Sigmoid colon (tissue), 7 donors: ENCODE results near the gene CD200. TPM values are rescaled to one million over a fixed set of nuclear protein-coding genes. Genes with fewer than 3 reads are reported as not detected.

ENCODE experiments used
- DNase-seq: peaks from one replicate; pipeline ENCODE4 v3.0.0-alpha.2; 2019
- H3K27ac ChIP-seq, 4 donors: fragments of 200-600 bp; sonication (generic); one replicate each; pipeline ENCODE4 v1.5.1; 2016 to 2019; ENCODE audit warnings: mild to moderate bottlenecking in 1 of 4
- H3K27me3 ChIP-seq, 3 donors: fragments of 200-600 bp; sonication (generic); one replicate each; pipeline ENCODE4 v1.5.1; 2019; ENCODE audit warnings: mild to moderate bottlenecking in 1 of 3
- H3K36me3 ChIP-seq, 4 donors: fragments of 200-600 bp; sonication (generic); one replicate each; pipeline ENCODE4 v1.5.1; 2016 to 2019
- H3K4me1 ChIP-seq, 4 donors: fragments of 200-600 bp; sonication (generic); one replicate each; pipeline ENCODE4 v1.5.1; 2017 to 2019
- H3K4me3 ChIP-seq, 4 donors: fragments of 200-600 bp; sonication (generic); one replicate each; pipeline ENCODE4 v1.5.1; 2017 to 2019; ENCODE audit warnings: mild to moderate bottlenecking in 2 of 4, moderate library complexity in 1 of 4
- H3K9me3 ChIP-seq, 4 donors: fragments of 200-600 bp in 3 of 4; sonication (generic) in 3 of 4; one replicate each; pipeline versions ENCODE4 v1.5.1 to v1.6.1; 2013 to 2019
- EP300 ChIP-seq, 4 donors: sonication (generic); formaldehyde crosslinking; IDR thresholded peaks; one replicate each; pipeline ENCODE4 v1.6.1; 2017; ENCODE audit warnings: antibody characterized with exemption in 4 of 4
- POLR2A ChIP-seq, 2 donors: fragments of 450-650 bp; IDR thresholded peaks; one replicate each; pipeline ENCODE4 v1.6.1; 2016; ENCODE audit warnings: antibody characterized with exemption in 2 of 2, mild to moderate bottlenecking in 2 of 2, moderate library complexity in 2 of 2
- POLR2AphosphoS5 ChIP-seq, 4 donors: sonication (generic); formaldehyde crosslinking; IDR thresholded peaks; one replicate each; pipeline ENCODE4 v1.6.1; 2017; ENCODE audit warnings: antibody characterized with exemption in 4 of 4
- WGBS, 2 donors: extraction: QIAGEN DNeasy Blood & Tissue Kit; methylation state at CpG; one replicate each; pipeline ENCODE4 v1.1.7; 2013; 5-methylcytosine and 5-hydroxymethylcytosine counted together
- intact Hi-C: fragments of 100-400 bp; cut with DNase I; formaldehyde crosslinking; loops from one replicate; pipeline ENCODE4 v1.15.1; 2023
- polyA plus RNA-seq, 3 donors: library from polyadenylated mRNA; stranded (reverse); fragments of 200-250 nt; gene quantifications; one replicate each; pipeline ENCODE4 v1.2.3, GENCODE V29; 2013
- total RNA-seq, 4 donors: library from RNA; depleted of rRNA; stranded (reverse); fragments of >200 nt; gene quantifications; one replicate each; pipeline ENCODE4 v1.1.0, GENCODE V29; 2016
- TF ChIP-seq, protein P1 (sequence below), 4 experiments: fragments of 450-650 bp in 3 of 4; fragments of 200-600 bp in 1 of 4; IDR thresholded peaks; one replicate each; pipeline ENCODE4 v1.5.1; 2016 to 2019; ENCODE audit warnings: antibody characterized with exemption in 4 of 4, mild to moderate bottlenecking in 3 of 4, moderate library complexity in 2 of 4
- donor health status: healthy with polysubstance abuse.
- donor health status: Bipolar disorder and iron deficiency.
- donor health status: healthy.

Gene CD200
- total and polyA plus RNA-seq, 7 donors = 1.2 to 13.0 (median 4.6) TPM

GRCh38 chr3:112362221-112362620, 29.3 kb downstream of the CD200 start:
- DNase-seq = no peak
- Histone ChIP-seq H3K27ac (peak overlapping the region in 1 of 4 donors; percentile 64), H3K4me3 (no peak overlapping the region), H3K27me3 (no peaks in the 10 kb centered on the region), H3K4me1 (peaks cover 0 to 21% (median 7%) of the 10 kb centered on the region in 4 donors), H3K9me3 (no peaks in the 10 kb centered on the region), H3K36me3 (no peaks in the 10 kb centered on the region)
- TF ChIP-seq, protein P1, sequence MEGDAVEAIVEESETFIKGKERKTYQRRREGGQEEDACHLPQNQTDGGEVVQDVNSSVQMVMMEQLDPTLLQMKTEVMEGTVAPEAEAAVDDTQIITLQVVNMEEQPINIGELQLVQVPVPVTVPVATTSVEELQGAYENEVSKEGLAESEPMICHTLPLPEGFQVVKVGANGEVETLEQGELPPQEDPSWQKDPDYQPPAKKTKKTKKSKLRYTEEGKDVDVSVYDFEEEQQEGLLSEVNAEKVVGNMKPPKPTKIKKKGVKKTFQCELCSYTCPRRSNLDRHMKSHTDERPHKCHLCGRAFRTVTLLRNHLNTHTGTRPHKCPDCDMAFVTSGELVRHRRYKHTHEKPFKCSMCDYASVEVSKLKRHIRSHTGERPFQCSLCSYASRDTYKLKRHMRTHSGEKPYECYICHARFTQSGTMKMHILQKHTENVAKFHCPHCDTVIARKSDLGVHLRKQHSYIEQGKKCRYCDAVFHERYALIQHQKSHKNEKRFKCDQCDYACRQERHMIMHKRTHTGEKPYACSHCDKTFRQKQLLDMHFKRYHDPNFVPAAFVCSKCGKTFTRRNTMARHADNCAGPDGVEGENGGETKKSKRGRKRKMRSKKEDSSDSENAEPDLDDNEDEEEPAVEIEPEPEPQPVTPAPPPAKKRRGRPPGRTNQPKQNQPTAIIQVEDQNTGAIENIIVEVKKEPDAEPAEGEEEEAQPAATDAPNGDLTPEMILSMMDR (IDR thresholded peaks at IDR 0.05) = no peak
- intact Hi-C loops = no loop called here
- 88 to 92% methylated on average over 2 of the region's 2 CpGs for WGBS, 2 donors

DNA sequence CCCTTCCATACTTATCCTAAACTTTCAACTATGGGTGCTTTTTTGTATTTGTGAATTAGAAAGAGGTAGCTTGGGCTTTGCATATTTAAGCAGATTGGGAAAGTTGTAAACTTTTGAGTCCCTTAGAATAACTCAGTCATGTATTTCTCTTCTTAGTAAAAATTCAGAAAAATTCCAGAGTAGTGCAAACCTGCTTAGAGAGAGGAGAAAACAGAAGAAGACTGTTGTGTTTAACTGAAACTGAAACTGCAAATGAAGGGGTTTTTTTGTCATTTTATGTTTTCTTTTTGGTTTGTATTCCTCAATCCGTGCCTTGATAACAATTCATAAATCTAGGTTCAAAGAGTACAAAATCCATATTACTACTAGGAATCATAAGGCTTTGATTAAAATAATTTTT, 31.3 kb downstream of the CD200 start:
- peak overlapping the region in 2 of 4 donors; percentile 8 to 19 for H3K27ac ChIP-seq

DNA sequence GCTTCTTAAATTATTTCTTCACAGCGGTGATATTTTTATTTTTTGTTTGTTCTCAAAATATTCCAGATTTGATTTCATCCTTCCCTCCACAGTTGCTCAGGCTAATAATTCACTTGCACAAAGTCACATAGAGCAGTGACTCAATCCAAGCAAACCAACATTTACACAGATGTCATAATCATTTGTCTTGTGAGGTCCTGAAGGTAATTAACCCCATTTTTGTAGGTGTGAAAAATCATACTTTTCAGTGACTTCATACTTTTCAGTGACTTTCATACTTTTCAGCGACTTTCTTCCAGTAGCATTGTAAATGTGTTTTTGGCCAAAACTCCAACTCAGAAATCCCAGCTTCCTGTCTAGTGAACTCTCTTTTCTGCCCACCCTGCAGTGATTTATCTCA, 32.1 kb downstream of the CD200 start:
- intact Hi-C loops = no loop called here
- no peak for DNase-seq
- WGBS, 2 donors = 66 to 79% methylated on average over 2 of the region's 2 CpGs
- Histone ChIP-seq H3K4me3 (no peak overlapping the region), H3K4me1 (peaks cover 0 to 18% (median 7%) of the 10 kb centered on the region in 4 donors), H3K27me3 (no peaks in the 10 kb centered on the region), H3K9me3 (no peaks in the 10 kb centered on the region), H3K36me3 (no peaks in the 10 kb centered on the region), H3K27ac (no peak overlapping the region)
- TF ChIP-seq, protein P1 (IDR thresholded peaks at IDR 0.05) = no peak
- TF ChIP-seq POLR2A (IDR thresholded peaks at IDR 0.05) (no peak), POLR2AphosphoS5 (IDR thresholded peaks at IDR 0.05) (no peak), EP300 (IDR thresholded peaks at IDR 0.05) (no peak)

More for the DNA sequence above, 31.3 kb downstream of the CD200 start:
- intact Hi-C loops = no loop called here
- 19 to 54% methylated on average over 1 of the region's 1 CpG for WGBS, 2 donors
- H3K36me3 ChIP-seq = no peaks in the 10 kb centered on the region
- no peaks in the 10 kb centered on the region for H3K9me3 ChIP-seq
- no peaks in the 10 kb centered on the region for H3K27me3 ChIP-seq
- TF ChIP-seq POLR2A (IDR thresholded peaks at IDR 0.05) (no peak), EP300 (IDR thresholded peaks at IDR 0.05) (no peak), POLR2AphosphoS5 (IDR thresholded peaks at IDR 0.05) (no peak)
- H3K4me3 ChIP-seq = no peak overlapping the region
- DNase-seq = no peak
- peaks cover 0 to 21% (median 7%) of the 10 kb centered on the region in 4 donors for H3K4me1 ChIP-seq

DNA sequence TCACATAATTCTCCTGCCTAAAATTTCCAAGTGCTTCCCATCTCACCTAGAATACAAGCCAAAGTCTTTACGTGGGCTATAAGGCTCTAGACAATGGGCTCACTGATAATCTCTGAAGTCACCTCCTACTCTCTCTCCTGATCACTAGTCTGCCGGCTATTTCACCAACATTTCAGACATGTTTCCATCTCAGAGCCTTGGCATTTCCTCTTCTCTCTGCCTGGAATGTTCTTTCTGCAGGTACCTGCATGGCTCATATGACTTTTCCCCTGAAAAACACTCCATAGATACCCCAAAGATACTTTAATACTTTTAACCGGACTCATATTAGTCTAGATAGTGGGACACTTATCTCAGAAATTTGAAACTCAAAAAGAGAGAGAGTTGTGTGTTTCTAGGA, 32.7 kb downstream of the CD200 start:
- Histone ChIP-seq H3K4me1 (peaks cover 0 to 16% (median 5%) of the 10 kb centered on the region in 4 donors), H3K27ac (no peak overlapping the region), H3K36me3 (no peaks in the 10 kb centered on the region), H3K27me3 (no peaks in the 10 kb centered on the region), H3K9me3 (no peaks in the 10 kb centered on the region), H3K4me3 (no peak overlapping the region)
- WGBS, 2 donors = 86 to 92% methylated on average over 3 of the region's 3 CpGs
- no peak for DNase-seq
- intact Hi-C loops = no loop called here
- no peak for TF ChIP-seq POLR2A (IDR thresholded peaks at IDR 0.05)
- no peak for TF ChIP-seq EP300 (IDR thresholded peaks at IDR 0.05)
- TF ChIP-seq POLR2AphosphoS5 (IDR thresholded peaks at IDR 0.05) = no peak

DNA sequence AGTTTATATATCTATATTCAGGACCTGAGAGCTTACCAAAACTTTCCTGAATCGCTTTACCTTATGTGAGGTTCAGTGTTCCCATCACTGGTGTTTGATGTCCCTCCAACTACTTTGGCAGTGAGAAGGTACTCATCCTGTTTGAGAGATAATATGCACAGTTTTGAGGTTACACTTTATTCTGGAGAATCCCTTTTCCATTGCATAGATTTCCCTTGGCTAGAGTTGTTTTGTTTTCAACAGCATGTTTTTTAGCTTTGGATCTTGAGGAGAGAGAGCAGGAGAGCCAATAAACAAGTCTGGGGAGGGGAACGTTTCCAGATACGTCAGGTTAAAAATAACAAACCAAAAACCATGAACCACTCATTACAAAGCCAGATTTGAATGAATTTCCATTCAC, 33.6 kb downstream of the CD200 start:
- Histone ChIP-seq H3K27ac (peak overlapping the region in 1 of 4 donors; percentile 33), H3K27me3 (no peaks in the 10 kb centered on the region), H3K4me3 (no peak overlapping the region), H3K9me3 (no peaks in the 10 kb centered on the region), H3K4me1 (peaks cover 0 to 8% (median 2%) of the 10 kb centered on the region in 4 donors), H3K36me3 (no peaks in the 10 kb centered on the region)
- intact Hi-C loops = no loop called here
- DNase-seq = no peak
- TF ChIP-seq EP300 (IDR thresholded peaks at IDR 0.05) (no peak), POLR2AphosphoS5 (IDR thresholded peaks at IDR 0.05) (no peak), POLR2A (IDR thresholded peaks at IDR 0.05) (no peak)
- TF ChIP-seq, protein P1 (IDR thresholded peaks at IDR 0.05) = no peak
- WGBS, 2 donors = 72 to 87% methylated on average over 3 of the region's 3 CpGs

DNA sequence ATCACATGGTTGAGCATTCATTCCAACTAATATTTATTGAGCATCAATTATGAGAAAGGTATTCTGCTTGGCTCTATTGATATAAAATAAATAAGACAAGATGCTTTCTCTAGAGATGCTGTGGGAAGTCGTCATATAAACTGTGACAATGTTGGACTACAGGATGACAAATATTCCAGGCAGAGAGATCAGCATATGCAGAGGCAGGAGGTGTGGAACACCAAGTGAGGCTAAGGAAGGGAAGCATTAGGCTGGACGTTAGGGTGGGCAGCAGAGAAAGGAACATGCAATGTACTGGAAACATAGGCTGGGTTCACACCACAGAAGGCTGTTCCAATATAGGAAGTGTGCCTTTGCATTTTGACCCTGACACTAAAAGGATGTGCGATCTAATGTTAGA, 38.6 kb downstream of the CD200 start:
- Histone ChIP-seq H3K36me3 (no peaks in the 10 kb centered on the region), H3K4me1 (peaks cover 0 to 2% (median 0%) of the 10 kb centered on the region in 4 donors), H3K27ac (no peak overlapping the region), H3K9me3 (no peaks in the 10 kb centered on the region), H3K27me3 (no peaks in the 10 kb centered on the region), H3K4me3 (no peak overlapping the region)
- no peak for TF ChIP-seq POLR2A (IDR thresholded peaks at IDR 0.05)
- no peak for TF ChIP-seq POLR2AphosphoS5 (IDR thresholded peaks at IDR 0.05)
- intact Hi-C loops = no loop called here
- WGBS, 2 donors = 87 to 91% methylated on average over 3 of the region's 3 CpGs
- no peak for DNase-seq
